ENCODE results near the gene RGSL1. TPM values are rescaled to one million over a fixed set of nuclear protein-coding genes. Genes with fewer than 3 reads are reported as not detected.
"Not testable (repeated sequence)": the region's sequence is repeated elsewhere in the genome, so short reads cannot be mapped to it uniquely, and the experiment has no call there.

The RGSL1 gene
- total RNA-seq, 2 experiments from 2014 or later, result not detected

- intact Hi-C loops (cut with micrococcal nuclease; ENCODE audit: unreplicated experiment), result loop anchor here (10.0 kb wide), 1 partner anchor 120 kb away; no protein-coding TSS in a partner anchor
- TF ChIP-seq EZH2phosphoT487 (IDR thresholded peaks at IDR 0.05; ENCODE audit: borderline replicate concordance, low read depth, low read length) (no peak), CTCF (conservative IDR thresholded peaks at IDR 0.05; ENCODE audit: low read length) (peak; percentile 28; the same call in 1 of the 2 replicates)
- CTCF ChIA-PET (ENCODE audit: unreplicated experiment), result interaction anchor here (1.1 kb wide), 1 partner anchor 40 kb away, joined by 3 read pairs; no protein-coding TSS in a partner anchor
Observed at GRCh38 chr1:182444497-182444896, 5.4 kb upstream of the RGSL1 start.

GRCh38 chr1:182446033-182446669 lies 3.8 kb upstream of the RGSL1 start:
- Histone ChIP-seq H3K79me2 (ENCODE audit: insufficient read depth, low read depth, low read length) (no peaks in the 10 kb centered on the region), H3K9me2 (ENCODE audit: insufficient read depth, low read length) (no peaks in the 10 kb centered on the region), H3K4me3 (ENCODE audit: low read depth, low read length, poor library complexity, severe bottlenecking) (no peak overlapping the region), H3K9me3 (ENCODE audit: low read length) (no peaks in the 10 kb centered on the region), H4K20me1 (ENCODE audit: insufficient read depth, low read length) (no peaks in the 10 kb centered on the region), H3K4me1 (ENCODE audit: insufficient read depth, low read length, poor library complexity, severe bottlenecking) (no peaks in the 10 kb centered on the region), H3K36me3 (ENCODE audit: insufficient read depth, low read length) (no peaks in the 10 kb centered on the region), H2AFZ (ENCODE audit: low read length) (peak overlapping the region; percentile 6; the same call in 1 of the 2 replicates), H3K27ac (ENCODE audit: low read depth, low read length, poor library complexity, severe bottlenecking) (no peak overlapping the region), H3K4me2 (ENCODE audit: low read length) (no peak overlapping the region; the same call in 1 of the 2 replicates)
- POLR2A ChIA-PET, result no interaction called here
- TF ChIP-seq EZH2phosphoT487 (IDR thresholded peaks at IDR 0.05; ENCODE audit: borderline replicate concordance, low read depth, low read length) (no peak), CTCF (conservative IDR thresholded peaks at IDR 0.05; ENCODE audit: low read length) (peak; percentile 96)
- BruUV-seq (replicated peaks), result no TSS peak
- CTCF ChIA-PET (ENCODE audit: unreplicated experiment), result no interaction called here
- peak; percentile 67 for DNase-seq (ENCODE audit: low spot score)
- intact Hi-C loops (cut with micrococcal nuclease; ENCODE audit: unreplicated experiment), result loop anchor here (1.0 to 10.0 kb wide), 3 partner anchors 119 to 338 kb away; no protein-coding TSS in a partner anchor

More at GRCh38 chr1:182444497-182444896, 5.4 kb upstream of the RGSL1 start:
- Histone ChIP-seq H3K4me2 (ENCODE audit: low read length) (no peak overlapping the region), H3K4me3 (ENCODE audit: low read depth, low read length, poor library complexity, severe bottlenecking) (no peak overlapping the region), H3K36me3 (ENCODE audit: insufficient read depth, low read length) (no peaks in the 10 kb centered on the region), H4K20me1 (ENCODE audit: insufficient read depth, low read length) (no peaks in the 10 kb centered on the region), H3K9me2 (ENCODE audit: insufficient read depth, low read length) (no peaks in the 10 kb centered on the region), H3K4me1 (ENCODE audit: insufficient read depth, low read length, poor library complexity, severe bottlenecking) (no peaks in the 10 kb centered on the region), H3K79me2 (ENCODE audit: insufficient read depth, low read depth, low read length) (no peaks in the 10 kb centered on the region), H2AFZ (ENCODE audit: low read length) (no peak overlapping the region), H3K27ac (ENCODE audit: low read depth, low read length, poor library complexity, severe bottlenecking) (no peak overlapping the region), H3K9me3 (ENCODE audit: low read length) (no peaks in the 10 kb centered on the region)
- DNase-seq (ENCODE audit: low spot score), result no peak
- BruUV-seq (replicated peaks), result no TSS peak
- POLR2A ChIA-PET, result interaction anchor here (0.7 kb wide), 3 partner anchors 9 to 170 kb away, joined by 3 read pairs; no protein-coding TSS in a partner anchor

GRCh38 chr1:182447124-182447523 lies 2.8 kb upstream of the RGSL1 start:
- H3K9me3 ChIP-seq (ENCODE audit: low read length); H3K9me2 ChIP-seq (ENCODE audit: insufficient read depth, low read length); H2AFZ ChIP-seq (ENCODE audit: low read length); H3K36me3 ChIP-seq (ENCODE audit: insufficient read depth, low read length); H3K4me2 ChIP-seq (ENCODE audit: low read length); CTCF ChIA-PET (ENCODE audit: unreplicated experiment); H3K4me1 ChIP-seq (ENCODE audit: insufficient read depth, low read length, poor library complexity, severe bottlenecking); H3K27ac ChIP-seq (ENCODE audit: low read depth, low read length, poor library complexity, severe bottlenecking); DNase-seq (ENCODE audit: low spot score); H3K79me2 ChIP-seq (ENCODE audit: insufficient read depth, low read depth, low read length); BruUV-seq (replicated peaks); H4K20me1 ChIP-seq (ENCODE audit: insufficient read depth, low read length); H3K4me3 ChIP-seq (ENCODE audit: low read depth, low read length, poor library complexity, severe bottlenecking): not testable (repeated sequence)
- POLR2A ChIA-PET, result interaction anchor here (1.1 kb wide), 1 partner anchor 147 kb away, joined by 3 read pairs; no protein-coding TSS in a partner anchor
- intact Hi-C loops (cut with micrococcal nuclease; ENCODE audit: unreplicated experiment), result loop anchor here (2.0 to 10.0 kb wide), 2 partner anchors 118 to 148 kb away; no protein-coding TSS in a partner anchor

Measured in OCI-LY7 (cell line).